NCI-H2081 (cell line): ENCODE measurements around the gene HOXD4.
A peak's percentile ranks its signal among the peaks of the same experiment; 100 is the strongest.

ENCODE experiments used
- DNase-seq, 2 experiments: peaks; one replicate each; lab custom pipeline; 2025; lab: John Stamatoyannopoulos, UW

Gene HOXD4

DNA sequence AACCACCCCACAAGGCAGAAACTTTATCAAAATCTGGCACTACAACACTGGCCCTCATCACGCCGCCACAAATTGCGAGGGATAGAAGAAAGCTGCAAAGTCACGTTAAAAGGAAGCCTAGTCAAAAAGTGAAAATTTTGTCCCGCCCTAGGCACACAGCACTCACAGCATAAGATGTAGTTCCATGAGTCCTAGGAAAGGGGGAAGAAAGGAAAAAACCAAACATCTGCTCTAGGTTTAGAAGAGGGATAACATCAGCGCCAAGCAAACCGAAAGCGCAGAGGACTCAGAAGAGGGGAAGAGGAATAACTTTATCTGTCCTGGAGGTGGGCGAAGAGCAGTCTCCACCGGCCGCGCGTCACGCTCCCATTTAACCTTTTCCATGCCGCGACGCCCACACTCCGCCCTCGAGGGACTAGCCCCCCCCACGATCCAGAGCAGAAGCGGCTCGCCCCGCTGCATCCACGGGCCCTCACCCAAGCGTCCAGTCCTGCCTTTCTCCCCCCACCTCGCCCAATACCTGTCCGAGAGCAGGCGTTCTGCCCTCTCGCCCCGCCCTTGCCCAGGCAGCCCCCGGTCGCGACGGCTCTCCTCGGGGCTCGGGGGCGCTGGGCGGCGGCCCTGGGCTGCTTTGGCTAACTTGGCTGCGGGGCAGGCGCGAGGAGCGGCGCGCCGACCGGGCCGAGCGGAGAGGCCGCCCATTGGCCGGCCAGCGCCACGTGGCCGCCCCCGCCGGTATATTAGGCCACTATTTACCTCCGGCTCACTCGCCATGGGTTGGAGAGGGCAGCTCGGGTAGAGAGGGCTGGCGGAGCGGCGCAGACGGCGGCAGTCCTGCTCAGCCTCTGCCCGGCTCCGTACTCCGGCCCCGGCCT lies 36.8 kb downstream of the HOXD4 start, which contains the start of gene HOXD1:
Gene HOXD1 (plus strand): TSS at position 770 of the 875 bp plus-strand sequence. CDS start 134 bp downstream, outside the sequence.
- peak; percentile 77 to 86 for DNase-seq

DNA sequence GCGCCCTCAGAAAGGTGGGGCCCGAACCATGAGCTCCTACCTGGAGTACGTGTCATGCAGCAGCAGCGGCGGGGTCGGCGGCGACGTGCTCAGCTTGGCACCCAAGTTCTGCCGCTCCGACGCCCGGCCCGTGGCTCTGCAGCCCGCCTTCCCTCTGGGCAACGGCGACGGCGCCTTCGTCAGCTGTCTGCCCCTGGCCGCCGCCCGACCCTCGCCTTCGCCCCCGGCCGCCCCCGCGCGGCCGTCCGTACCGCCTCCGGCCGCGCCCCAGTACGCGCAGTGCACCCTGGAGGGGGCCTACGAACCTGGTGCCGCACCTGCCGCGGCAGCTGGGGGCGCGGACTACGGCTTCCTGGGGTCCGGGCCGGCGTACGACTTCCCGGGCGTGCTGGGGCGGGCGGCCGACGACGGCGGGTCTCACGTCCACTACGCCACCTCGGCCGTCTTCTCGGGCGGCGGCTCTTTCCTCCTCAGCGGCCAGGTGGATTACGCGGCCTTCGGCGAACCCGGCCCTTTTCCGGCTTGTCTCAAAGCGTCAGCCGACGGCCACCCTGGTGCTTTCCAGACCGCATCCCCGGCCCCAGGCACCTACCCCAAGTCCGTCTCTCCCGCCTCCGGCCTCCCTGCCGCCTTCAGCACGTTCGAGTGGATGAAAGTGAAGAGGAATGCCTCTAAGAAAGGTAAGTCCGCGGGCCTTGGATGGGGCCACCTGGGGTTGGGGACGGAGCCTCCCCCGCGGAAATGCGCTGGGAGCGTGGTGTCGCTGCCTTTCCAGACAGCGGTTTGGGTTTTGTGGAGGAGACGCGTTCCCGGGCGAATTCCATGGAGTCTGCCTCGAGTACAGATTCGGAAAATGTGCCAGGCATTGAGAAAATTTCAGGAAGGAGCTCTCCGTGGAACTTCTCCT lies 37.7 kb downstream of the HOXD4 start:
- DNase-seq = peak; percentile 37 to 59

DNA sequence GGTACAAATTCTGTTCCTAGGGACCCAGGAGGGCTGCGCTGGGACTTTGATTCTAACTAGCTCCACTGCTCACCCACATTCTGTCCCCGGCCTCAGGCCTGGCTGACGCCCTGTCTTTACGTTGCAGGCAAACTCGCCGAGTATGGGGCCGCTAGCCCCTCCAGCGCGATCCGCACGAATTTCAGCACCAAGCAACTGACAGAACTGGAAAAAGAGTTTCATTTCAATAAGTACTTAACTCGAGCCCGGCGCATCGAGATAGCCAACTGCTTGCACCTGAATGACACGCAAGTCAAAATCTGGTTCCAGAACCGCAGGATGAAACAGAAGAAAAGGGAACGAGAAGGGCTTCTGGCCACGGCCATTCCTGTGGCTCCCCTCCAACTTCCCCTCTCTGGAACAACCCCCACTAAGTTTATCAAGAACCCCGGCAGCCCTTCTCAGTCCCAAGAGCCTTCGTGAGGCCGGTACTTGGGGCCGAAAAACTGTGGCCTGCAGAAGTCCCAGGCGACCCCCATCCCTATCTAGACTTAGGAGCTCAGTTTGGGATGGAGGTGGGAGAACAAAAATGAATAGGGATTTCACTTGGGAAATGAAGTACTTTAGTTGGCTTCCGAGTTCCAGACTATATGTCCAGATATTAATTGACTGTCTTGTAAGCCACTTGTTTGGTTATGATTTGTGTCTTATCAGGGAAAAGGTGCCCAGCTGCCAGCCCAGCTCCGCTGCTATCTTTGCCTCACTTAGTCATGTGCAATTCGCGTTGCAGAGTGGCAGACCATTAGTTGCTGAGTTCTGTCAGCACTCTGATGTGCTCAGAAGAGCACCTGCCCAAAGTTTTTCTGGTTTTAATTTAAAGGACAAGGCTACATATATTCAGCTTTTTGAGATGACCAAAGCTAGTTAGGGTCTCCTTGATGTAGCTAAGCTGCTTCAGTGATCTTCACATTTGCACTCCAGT lies 38.6 kb downstream of the HOXD4 start:
- peak in 1 of 2 experiments; percentile 11 for DNase-seq

DNA sequence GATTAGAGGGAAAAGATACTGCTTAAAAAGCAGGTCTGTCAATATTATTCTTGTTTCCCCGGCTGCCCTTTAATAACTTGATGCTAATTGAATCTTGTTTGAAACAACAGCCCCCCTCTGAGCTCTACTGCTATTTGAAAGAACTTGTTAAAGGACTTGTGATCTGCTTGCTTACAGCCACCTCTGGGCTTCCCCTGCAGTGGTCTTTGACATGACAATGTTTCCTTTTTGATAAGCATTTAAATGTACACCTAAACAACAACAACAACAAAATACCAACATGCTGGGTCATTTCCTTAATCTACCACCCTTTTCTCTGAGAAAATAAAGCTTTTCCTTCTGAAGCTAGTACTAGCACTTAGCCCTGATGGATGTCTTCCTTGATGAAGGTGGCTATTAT lies 41.0 kb downstream of the HOXD4 start:
- DNase-seq = no peak

DNA sequence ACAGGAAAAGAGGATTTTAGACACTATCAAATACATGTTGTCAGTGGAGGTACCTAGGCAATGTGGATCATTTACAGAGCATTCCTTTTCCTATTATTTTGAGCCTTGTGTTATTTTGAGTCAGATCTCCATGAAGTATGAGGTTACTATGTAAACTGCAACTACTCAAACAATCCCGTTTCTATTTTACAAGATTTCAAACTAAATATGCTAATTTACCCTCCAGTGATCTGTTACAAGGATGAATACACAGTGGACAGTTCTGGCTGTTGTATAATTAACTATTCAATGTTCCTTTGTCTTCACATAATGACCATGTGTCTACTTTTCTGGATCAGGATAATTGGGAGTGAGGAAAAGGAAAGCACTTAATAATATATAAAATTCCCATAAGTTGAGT lies 41.7 kb downstream of the HOXD4 start:
- peak in 1 of 2 experiments; percentile 21 for DNase-seq

DNA sequence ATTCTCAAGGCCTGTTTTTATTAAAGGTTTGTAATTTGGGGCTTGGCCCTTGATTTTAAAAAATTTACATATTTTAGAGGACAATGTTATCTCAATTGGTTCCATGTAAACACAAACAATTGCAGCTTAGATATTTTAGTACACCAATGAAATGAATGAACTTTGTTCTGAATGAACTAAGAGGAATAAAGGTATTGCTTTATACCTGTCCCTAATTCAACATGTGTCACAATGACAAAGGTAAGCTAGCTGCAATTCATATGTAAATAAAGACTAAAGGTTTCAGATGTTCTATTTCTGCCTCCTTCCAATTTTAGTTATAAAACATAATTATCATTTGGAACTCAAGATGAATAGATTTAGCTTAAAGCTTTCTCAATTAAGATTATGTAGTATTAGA lies 48.6 kb downstream of the HOXD4 start:
- no peak for DNase-seq

DNA sequence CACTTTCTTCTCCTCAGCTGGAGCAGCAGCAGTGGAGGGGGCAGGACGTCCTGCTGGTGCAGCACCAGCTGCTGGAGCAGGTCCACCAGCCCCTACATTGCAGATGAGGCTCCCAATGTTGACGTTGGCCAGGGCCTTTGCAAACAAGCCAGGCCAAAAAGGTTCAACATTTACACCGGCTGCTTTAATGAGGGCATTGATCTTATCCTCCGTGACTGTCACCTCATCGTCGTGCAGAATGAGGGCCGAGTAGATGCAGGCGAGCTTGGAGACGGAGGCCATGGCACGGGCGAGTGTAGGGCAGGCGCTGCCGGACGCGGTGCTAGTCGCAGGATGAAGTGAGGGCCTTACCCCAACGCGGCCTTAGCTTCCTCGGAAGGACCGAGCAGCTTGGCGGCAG lies 49.6 kb downstream of the HOXD4 start:
- no peak for DNase-seq

DNA sequence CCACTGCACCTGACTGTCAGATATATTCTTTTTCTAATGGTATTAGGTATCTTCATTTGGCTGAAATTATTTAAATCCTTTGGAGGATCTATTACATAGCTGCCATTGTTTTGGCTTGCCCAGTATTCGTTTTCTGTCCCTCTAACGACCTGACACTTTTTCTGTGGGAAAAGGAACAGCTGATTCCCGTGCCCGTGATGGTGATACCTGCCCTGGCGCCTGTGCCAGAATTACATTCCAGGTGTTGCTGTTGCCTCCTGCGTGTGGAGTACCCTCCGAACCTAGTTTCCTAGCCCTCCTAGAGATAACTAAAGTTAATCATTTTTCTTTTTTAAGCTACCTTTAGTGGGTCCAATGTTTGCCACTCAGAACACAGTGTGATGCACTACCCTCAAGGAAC lies 51.1 kb downstream of the HOXD4 start:
- DNase-seq = no peak
